Endothelial cell of umbilical vein (primary cell): Measurements from ENCODE around the gene MECR.

Experiments
- CTCF ChIP-seq, 2 donors: IDR thresholded peaks; 1 replicate in 1 of 2; 2 replicates in 1 of 2; pipeline ENCODE4 v1.5.1; 2011; ENCODE audit warnings: low read length in 2 of 2, mild to moderate bottlenecking in 2 of 2, moderate library complexity in 2 of 2, control low read depth in 1 of 2, inconsistent platforms in 1 of 2, low read depth in 1 of 2; ENCODE audit not compliant: insufficient read depth in 1 of 2; ENCODE audit errors: extremely low read depth in 1 of 2
- POLR2A ChIP-seq: IDR thresholded peaks from 2 replicates; pipeline ENCODE4 v1.6.1; 2012; ENCODE audit warnings: low read depth, mild to moderate bottlenecking, control low read depth, low read length

GRCh38 chr1:29254346-29254745 is 23.6 kb upstream of the MECR start:
- no peak for TF ChIP-seq POLR2A
- no peak for TF ChIP-seq CTCF (IDR thresholded peaks at IDR 0.05; ENCODE audit: extremely low read depth in 1 of 2, insufficient read depth in 1 of 2, low read depth in 1 of 2, low read length in 2 of 2)
